Stimulated activated CD4-positive, alpha-beta T cell treated with anti-CD3 and anti-CD28 coated beads, Interleukin-2, amount 100 ng/mL, for 48 hours (primary cell): ENCODE measurements around the gene HDAC4.

Experiments
- DNase-seq, 2 donors: peaks; one replicate each; pipeline ENCODE4 v3.0.0-alpha.2; 2020

Gene HDAC4

GRCh38 chr2:239383036-239383758, 17.6 kb downstream of the HDAC4 start:
- DNase-seq: no peak

- no peak for DNase-seq
These were observed 18.4 kb downstream of the HDAC4 start for GRCh38 chr2:239382384-239382880.

- DNase-seq: no peak
These were observed 19.1 kb downstream of the HDAC4 start for GRCh38 chr2:239381709-239382134.

- peak; percentile 42 to 43 for DNase-seq
These were observed 19.8 kb downstream of the HDAC4 start for GRCh38 chr2:239380831-239381708.

DNA sequence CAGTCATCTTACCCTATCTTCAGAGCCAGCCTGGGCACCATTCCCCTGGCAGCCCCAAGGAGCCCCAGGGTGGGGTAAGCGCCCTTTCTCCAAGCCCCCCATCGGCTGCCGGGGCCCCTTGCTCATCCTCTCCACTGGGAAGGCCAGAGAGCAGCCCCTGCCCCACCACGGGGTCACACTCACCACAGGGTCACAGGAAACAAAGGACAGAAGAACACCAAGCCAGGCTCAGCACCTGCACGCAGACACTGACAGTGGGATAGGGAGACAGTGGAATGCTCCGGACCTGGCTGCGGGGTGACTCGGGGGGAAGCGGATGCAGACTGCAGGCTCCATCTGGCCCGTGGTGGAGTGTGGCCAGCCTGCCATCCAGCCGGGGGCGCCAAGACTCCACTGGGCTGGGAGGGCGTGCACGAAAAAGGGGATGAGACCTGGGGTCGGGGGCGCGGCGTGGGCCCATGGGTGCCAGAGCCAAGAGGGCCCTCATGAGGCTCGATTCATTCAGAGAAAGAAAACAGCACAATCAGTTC, 21.1 kb downstream of the HDAC4 start:
- DNase-seq: no peak

DNA sequence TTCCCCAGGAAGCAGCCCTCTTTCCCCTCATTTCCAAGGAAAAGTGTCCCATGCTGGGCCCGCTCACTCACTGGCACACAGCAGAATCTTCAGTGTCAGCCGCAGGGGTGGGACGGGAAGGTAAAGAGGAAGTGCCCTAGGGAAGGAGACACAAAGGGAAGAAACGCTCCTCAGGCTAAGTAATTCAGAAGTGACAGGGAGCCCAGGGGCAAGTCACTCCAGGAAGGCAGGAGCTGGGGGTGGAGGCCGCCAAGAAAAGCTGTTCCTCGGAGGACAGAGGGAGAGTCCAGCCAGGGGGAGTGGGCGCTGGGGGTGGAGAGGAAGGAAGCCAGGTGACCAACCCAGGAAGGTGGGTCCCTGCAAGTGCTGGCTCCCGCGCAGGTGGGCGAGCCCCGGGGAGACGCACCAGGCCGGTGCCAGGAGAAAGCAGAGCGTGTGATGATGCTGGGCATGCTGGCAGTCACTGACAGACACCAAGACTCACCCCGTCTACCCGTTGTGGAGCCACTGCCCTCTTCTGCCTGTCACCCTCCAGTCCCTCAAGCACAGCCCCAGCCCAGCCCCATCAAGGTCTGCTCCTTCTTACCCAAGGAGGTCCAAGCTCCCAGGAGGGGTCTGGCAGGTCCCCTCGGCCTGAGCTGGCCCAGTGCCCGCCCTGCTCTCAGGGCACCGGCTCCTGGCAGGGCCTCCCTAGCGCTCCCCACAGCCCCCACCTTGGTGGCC, 21.7 kb downstream of the HDAC4 start:
- DNase-seq: no peak

GRCh38 chr2:239378021-239378917, 22.6 kb downstream of the HDAC4 start:
- DNase-seq: no peak

GRCh38 chr2:239377591-239377990, 23.2 kb downstream of the HDAC4 start:
- DNase-seq: no peak

GRCh38 chr2:239376942-239377531, 23.8 kb downstream of the HDAC4 start:
- no peak for DNase-seq

DNA sequence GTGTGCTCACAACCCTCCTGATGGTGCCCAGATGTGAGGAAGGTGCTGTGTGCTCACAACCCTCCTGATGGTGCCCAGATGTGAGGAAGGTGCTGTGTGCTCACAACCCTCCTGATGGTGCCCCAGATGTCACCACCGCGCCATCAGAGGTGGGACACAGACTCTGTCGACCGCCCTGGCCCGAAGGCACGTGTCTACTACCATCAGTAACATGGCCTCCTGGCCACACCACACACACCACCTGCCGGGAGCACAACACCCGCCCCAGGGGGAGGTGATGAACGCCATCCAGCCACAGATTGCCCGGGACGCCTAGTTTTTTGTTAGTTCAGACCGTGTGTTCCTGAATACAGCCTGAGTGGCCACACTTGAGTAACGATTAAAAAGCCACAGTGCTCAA, 24.5 kb downstream of the HDAC4 start:
- no peak for DNase-seq

- no peak for DNase-seq
These were observed 25.4 kb downstream of the HDAC4 start for GRCh38 chr2:239375278-239376061.

GRCh38 chr2:239374896-239375277, 25.9 kb downstream of the HDAC4 start:
- no peak for DNase-seq

- no peak for DNase-seq
These were observed 28.0 kb downstream of the HDAC4 start for GRCh38 chr2:239372835-239373234.

- no peak for DNase-seq
These were observed 28.8 kb downstream of the HDAC4 start for GRCh38 chr2:239371726-239372686.

DNA sequence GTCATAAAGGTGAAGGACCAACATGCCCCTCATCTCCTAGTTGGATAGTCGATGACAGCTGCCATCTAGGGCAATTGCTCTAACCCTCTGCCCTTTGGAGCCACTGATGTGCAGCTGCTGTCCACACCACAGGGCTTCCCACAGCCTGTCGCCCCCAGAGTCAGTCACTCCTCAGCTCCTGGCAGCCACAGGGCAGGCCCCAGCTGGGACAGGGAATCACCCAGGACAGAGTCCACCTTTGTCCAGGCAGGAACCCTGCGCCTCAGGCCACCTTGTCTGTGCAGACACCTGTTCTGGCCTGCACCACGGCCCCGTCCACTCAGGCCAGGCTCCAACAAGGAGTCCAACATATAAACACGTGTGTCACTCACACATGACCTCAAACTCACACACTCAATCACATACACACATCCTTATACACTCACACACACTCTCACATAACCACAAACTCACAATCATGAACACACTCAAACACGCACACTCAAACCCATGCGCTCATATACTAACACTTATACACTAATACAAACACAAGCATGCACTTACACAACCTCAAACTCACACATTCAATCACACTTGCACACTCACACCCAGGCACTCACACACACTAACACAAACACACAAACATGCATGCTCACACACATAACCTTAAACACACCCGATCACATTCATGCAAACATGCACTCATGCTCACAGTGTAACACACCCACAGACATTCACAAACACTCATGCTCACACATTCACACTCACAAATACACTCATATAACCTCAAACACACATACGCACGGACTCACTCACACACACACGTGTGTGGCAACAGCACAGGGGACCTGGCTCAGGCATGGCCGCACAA, 29.7 kb downstream of the HDAC4 start:
- no peak for DNase-seq

DNA sequence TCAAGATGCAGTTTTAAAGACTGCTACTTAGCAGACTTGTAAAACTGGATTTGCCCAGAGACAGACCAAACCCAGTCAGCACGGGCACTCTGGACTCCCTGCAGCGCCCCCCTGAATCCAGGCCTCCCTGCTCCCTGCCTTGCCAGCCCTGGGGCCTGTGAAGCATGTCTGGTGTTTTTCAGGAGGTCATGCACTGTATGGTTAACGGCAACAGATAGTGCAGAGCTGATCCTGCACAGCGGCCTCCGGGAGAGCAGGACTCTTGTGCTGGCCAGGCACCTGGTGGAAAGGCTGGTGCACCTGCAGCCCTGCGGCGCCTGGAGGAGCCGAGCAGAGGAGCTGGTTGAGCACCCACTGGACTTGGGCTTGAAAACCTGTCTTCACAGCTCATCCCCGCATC, 30.4 kb downstream of the HDAC4 start:
- no peak for DNase-seq

- DNase-seq: peak; percentile 64 to 69
These were observed 31.1 kb downstream of the HDAC4 start for GRCh38 chr2:239369631-239370161.

GRCh38 chr2:239368906-239369552, 31.8 kb downstream of the HDAC4 start:
- no peak for DNase-seq
